ENCODE measurements around the gene CMIP. TPM values are rescaled to one million over a fixed set of nuclear protein-coding genes. Genes with fewer than 3 reads are reported as not detected.

Gene CMIP
- total RNA-seq, 1 experiment from 2014 or later, result 4.1 TPM

DNA sequence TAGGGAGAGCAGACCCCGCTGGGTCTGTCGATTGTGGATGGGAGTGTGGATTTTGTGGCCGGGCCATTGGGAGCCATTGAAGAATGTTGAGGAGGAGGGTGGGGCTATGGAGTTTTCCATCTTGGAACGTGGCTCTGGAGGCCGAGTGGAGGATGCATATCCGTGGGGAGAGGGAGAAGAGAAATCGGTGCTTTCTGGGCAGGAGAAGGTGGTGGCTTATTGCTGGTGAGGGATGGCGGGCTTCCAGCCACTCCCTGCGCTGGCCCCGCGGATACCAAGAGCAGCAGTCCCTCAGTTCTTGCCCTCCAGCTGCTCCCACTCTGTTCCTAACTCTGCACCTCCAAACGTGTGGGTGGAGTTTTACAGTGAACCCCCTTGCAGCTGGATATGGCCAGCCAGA, 162.4 kb downstream of the CMIP start:
- DNase-seq (ENCODE audit: low spot score), result no peak

DNA sequence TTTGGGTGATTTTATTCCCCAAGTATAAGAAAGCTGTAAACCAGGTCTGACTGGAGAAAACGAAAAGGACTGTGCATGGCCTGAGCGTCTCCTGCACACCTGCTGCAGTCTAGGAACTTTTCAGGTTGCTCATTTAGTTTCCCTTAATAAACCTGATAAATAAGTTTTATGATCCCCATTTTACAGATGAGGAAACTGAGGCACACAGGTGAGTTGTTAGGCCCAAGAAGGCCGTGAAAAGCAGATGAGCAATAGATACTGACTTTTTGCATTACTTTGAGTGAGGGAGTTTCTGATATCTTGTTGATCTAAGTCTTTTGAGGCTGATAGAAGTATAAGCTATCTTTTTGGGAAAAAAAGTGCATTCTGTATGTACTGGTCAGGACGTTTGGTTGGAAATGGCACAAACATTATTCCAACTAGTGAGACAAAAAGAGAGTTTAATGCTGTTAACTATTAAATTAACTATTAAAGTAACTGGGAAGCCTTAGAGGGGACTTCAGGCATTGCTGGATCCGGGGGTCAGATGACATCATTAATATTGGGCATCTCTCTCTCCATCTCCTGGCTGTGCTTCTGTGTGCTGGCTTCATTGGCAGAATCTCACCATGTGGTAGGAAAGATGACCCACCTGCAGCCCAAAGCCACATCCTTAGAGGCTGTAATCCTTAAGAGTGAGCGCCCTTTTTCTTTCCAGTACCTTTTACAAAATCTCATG, 163.4 kb downstream of the CMIP start:
- DNase-seq (ENCODE audit: low spot score), result no peak

DNA sequence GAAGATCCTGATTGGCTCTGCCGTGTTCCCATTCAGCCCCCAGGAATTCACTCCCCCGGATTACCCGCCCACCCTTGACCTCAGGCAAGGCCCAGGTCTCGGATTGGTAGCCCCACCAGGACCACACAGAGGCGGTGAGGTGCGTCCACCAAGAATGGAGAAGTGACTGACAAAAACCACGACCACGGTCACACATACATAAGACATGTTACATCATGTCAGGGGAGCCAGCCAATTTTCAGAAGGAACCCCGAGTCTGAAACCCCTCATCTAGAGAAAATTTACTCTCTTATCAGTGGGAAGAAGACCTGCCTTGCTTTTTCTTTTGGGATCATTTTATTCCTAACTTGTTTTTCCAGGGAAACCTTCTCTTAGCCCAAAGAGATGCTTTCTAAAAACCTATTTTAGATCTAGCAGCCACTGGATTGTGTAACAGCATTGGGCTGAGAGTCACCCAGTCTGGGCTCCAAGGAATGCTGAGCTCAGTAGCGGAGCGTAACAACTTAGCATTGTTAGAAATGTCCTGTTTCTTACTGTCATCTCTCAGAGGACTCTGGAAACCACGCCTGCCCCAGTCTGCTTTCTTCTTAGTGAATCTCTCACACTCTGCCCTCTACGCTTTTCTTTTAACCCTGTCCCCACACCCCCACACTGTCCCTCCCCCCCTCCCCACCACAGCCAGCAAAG, 164.1 kb downstream of the CMIP start:
- DNase-seq (ENCODE audit: low spot score), result no peak

DNA sequence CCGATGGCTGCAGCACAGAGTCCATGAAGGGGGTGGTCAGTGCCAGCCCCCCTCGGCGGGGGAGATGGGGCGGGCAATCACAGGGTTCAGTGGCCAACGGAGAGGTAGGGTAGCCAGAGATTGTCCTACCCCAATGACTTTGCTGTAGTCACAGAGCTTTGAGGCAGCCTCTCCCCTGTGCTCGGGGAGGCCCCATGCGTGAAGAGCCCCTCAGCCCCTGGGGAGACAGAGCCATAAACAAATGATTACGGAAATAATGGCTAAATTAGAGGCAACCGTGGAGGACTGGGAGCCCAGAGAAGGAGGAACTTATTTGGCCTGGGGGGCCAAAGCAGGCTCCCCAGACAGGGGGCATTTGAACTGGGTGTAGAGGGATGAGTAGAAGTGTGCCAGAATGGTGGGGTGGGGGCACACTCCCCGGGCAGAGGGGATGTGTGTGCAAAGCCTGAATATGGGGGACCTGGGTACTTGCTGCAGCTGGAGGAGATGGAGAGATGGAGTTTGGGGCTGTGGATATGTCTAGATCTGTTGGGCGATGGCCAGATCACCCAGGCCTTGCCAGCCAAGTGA, 164.8 kb downstream of the CMIP start:
- DNase-seq (ENCODE audit: low spot score), result no peak

DNA sequence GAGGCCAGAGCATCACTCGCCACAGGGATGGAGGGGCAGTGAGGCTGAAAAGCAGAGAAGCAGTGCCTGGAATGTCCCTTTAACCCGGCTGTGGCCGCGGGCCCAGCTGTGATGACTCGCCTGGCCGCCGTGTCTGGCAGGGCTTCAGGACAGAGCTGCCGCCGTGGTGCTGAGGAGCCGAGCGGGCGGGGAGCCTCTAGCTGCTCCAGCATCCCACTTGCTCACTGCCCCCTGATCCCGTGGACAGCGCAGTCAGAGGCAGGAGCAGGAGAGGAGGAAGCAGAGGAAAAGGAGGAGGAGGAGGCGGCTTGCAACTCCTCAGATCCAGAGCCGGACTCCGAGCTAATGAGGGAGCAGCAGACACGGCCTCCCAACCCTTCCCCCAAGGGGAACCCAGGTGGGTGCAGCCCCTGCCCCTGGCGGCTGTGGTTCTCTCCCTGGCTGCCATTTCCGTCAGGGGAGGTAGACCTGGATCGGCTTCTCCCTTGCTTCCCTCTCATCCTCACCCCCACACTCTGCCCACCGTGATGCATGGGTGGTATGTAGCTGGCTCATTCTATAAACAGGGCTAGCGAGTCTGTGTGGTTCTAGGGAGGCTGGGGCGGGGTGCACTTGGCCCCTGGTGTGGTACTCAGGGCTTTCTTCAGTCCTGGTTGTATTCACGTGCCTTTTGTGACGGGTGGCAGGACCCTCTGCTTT, 165.7 kb downstream of the CMIP start:
- DNase-seq (ENCODE audit: low spot score), result no peak

DNA sequence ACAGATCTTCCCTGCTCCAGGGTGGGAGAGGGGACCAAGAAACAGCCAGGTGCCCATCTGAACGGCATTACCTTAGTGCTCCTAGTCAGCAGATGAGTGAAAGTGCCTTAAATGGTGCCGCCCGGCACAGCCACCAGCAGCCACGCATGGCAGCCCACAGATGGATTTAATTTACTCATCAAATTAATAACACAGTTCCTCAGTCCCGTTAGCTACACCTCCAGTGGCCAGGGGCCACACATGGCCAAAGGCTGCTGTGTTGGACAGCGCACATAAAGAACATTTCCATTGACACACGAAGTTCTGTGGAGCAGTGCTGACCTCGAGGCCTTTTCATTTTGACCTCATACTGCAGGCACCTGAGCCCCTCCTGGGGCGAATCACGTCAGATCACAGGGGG, 166.3 kb downstream of the CMIP start:
- no peak for DNase-seq (ENCODE audit: low spot score)

DNA sequence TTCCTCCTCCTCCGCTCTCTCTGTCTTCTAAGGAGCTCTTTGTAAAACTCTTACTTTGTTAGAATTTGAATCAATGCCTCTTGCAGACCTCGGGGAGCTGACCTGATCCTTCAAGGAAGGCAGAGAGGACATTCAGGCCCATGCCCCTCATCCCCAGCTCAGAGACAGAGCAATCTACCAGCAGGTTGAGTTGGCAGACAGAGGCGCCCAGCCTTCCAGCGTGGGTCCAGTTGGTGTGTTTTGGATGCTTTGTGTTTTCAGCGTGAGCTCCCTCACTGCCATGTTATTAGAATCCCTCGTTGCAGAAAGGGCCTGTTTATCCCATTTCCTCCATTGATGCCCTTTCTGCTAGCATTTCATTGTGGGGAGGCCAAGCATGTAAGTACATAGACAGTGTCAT, 167.1 kb downstream of the CMIP start:
- no peak for DNase-seq (ENCODE audit: low spot score)

DNA sequence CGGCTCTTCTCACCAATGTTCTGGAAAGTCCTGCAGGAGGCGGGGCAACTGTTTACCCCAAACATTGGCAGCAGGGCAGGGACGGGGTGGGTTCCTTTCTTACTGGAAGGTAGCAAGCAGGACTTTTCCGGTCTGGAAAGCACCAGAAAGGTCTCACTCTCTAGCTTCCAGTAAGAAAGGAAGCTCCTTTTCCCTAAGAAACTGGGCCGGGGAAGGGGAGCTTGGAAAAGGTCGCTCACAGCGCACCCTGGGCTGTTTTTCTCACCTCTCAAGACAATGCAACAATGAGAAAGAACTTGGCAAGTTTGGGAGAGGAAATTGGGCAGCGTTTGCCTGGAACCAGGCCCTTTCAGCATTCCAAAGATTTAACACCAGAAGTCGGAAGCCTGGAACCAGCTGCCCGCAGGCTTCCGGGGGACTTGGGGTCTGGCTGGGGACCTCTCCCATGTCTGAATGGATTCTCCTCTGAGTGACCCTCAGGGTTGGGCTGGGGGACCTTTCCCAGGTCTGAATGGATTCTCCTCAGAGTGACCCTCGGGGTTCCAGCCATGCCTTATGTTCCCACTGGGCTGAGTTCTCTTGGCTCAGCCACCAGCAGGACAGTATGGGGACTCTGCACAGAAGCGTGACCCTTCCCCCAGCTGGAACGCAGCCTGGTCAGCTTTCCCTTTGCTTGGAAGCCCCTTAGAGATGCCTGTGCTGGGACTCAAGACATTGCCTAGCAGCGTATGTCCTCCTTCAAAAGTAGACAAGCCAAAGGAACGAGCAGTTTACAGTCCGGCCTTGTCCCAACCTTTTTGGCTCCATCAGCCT, 167.9 kb downstream of the CMIP start:
- DNase-seq (ENCODE audit: low spot score), result no peak

DNA sequence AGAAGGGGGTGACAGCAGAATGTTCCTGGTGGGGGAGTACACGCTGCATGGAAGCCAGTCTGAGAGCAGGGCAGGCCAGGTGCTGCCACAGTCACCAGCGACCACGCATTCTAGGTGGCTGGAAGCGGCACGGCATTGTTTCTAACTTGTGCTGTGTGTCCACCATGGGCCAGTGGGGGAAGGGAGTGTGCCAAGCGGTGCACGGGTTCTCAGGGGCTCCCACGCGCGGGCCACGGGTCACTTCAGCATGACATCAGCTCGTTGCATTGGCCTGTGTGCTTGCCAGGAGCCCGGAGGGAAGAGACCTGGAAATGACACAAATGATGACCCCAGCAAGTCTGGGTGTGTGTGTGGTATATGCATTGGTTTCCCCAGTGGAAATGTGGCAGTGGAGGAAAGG, 169.6 kb downstream of the CMIP start:
- no peak for DNase-seq (ENCODE audit: low spot score)

DNA sequence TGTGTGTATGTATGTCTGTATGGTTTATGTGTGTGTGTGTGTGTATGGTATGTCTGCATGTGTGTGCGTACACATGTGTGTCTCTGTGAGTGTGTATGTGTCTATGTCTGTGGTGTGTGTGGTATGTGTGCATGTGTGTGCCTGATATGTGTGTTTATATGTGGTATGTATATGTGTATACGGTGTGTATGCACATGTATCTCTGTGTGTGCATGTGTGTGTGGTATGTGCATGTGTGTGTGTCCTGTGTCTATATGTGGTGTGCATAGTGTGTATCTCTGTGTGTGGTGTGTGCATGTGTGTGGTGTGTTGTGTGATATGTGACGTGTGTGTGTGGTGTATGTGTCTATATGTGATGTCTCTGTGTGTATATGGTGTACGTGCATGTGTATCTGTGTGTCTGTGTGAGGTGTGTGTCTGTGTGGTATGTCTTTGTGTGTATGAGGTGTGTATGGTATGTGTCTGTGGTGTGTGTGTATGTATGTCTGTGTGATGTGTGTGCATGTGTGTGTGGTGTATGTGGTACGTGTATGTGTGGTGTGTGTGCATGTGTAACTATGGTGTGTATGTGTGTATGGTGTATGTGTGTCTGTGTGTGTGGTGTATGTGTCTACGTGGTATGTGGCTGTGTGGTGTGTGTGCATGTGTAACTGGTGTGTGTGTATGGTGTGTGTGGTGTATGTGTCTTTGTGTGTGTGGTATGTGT, 170.2 kb downstream of the CMIP start:
- DNase-seq (ENCODE audit: low spot score), result no peak

DNA sequence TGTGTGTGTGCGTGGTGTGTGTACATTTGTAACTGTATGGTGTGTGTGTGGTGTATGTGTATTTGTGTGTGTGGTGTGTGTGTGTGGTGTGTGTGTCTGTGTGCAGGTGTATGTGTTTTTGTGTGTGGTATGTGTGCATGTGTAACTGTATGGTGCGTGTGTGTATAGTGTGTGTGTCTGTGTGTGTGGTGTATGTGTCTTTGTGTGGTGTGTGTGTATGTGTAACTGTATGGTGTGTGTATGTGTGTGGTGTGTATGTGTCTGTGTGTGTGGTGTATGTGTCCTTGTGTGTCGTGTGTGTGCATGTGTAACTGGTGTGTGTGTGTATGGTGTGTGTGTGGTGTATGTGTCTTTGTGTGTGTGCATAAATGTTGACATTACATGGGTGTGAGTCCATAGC, 170.8 kb downstream of the CMIP start:
- DNase-seq (ENCODE audit: low spot score), result no peak

DNA sequence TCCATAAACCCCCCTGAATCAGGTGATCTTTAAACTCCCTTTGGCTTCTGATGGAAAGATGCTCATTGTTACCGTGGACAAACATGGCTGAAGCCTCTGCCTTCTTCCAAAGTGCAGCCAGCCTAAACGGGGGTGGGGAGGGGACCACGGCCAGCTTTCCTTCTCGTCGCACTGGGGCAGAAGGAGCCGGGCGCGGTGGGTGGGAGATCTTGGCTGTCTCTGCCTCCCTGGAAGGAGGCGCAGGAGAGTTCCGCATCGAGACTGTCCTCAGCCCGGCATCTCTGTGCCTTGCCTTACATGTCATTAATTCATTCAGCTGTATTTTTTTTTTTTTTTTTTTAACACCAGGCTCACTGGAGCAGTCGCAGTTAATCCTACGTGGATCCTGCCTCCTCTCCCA, 171.2 kb downstream of the CMIP start:
- no peak for DNase-seq (ENCODE audit: low spot score)

DNA sequence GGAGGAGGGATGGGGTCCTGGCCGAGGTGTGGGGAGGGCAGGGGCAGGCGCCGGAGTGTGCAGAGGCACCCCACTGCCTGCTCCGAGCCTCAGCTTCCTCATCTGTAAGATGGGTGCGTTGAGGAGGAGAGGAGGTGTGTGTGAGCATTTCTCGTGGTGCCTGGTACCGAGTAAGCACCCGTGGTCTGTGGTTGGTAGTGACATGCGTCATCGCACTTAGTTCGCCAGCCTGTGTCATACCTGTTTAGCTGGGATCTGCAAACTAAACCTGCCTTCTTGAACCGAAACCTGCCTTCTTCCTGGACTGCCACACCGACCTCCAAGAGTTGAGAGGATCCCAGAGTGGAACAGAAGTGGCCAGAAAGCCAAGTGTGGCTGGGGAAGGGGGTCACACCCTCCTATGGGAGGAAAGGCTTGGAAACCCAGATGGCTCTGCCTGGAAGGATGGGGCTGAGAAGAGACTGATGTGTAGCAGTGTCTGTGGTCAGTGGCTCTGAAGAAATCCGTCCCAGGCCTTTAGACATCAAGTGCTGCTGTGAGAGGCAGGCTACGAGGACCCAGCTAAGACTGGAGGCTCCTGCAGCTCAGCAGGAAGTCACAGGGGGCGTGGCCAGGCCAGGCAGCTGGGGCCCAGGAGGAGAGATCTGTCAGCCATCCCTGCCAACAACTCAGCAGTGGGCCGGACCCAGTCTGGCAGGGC, 171.9 kb downstream of the CMIP start:
- DNase-seq (ENCODE audit: low spot score), result no peak

DNA sequence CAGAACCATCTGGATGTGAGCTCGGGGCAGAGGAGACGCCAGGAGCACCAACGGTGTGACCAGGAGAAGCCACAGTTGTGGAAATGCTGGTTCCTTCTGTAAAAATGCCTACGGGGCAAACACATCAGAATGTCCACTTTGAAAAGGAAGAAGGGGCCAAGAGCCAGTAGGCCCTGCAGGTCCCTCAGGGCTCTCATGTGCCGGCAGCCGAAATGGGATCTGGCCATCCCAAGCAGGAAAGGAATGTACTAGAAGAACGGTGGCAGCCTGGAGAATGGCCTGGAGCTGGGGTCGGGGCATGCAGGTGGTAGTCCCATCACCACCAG, 172.4 kb downstream of the CMIP start:
- no peak for DNase-seq (ENCODE audit: low spot score)

DNA sequence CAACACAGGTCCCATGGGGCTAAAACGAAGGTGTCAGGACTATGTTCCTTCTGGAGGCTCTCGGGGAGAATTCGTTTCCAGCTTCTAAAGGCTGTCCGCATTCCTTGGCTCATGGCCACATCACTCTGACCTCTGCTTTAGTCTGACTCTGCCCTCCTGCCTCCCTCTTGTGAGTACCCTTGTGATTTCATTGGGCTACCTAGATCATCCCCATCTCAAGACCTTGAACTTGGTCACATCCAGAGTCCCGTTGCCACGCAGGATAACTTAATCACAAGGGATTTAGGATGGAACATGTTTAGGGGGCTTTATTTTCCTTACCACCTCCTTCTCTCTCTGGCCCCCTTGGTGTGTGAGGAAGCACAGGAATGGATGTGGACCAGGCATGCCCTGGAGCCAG, 173.6 kb downstream of the CMIP start:
- no peak for DNase-seq (ENCODE audit: low spot score)

DNA sequence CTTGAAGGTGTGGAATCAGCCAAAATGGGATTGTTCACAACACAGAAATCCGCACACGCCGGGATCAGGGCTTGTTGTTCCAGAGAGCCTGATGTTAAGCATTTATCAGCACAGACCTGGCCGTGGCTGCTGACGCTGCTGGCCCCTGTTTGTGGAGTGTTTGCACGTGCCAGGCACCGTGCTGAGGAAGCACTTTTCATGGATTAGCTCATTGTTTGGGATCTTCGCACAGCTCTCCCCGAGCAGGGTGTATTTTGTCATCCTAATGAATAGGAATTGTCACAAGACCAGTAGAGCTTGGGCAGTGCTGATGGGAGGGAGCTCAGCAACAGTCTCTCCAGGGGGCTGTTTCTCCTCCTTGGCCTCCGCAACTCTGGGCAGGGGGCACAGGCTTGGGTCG, 174.1 kb downstream of the CMIP start:
- no peak for DNase-seq (ENCODE audit: low spot score)

DNA sequence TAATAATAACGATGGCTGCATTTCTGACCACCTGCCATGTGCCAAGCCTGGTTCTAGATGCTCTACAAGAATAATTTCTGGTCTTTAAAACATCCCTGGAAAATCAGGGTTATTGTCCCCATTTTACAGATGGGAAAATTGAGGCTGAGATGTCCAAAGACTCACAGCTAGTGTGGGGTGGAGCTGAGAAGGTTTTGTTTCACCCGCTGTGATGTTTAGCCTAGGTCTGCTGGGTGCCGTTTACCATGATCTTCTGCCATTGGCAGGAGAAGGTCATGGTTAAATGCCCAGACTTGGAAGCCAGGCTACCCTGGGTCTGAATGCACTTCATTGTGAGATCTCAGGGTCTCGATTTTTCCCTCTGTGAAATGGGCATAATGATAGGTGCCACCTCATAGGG, 175.4 kb downstream of the CMIP start:
- no peak for DNase-seq (ENCODE audit: low spot score)

DNA sequence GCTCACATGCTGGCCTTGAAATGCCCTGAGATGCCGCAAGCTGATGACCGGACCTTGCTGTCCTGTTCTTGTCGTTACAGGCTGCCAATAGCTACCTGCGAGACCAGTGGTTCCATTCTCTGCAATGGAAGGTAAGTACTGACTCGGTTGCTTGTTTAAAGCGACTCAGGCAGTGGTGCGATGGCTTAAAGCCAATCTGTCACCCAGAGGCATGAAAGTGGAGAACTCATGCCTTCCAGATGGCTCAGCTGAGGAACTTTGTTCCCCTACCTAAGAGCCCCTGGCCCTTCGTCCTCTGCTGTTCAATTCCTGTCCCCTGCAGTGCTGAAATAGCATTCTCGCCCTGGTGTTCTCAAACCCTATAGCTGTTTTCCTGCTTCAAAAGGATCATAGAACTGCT, 176.2 kb downstream of the CMIP start:
- DNase-seq (ENCODE audit: low spot score), result no peak

DNA sequence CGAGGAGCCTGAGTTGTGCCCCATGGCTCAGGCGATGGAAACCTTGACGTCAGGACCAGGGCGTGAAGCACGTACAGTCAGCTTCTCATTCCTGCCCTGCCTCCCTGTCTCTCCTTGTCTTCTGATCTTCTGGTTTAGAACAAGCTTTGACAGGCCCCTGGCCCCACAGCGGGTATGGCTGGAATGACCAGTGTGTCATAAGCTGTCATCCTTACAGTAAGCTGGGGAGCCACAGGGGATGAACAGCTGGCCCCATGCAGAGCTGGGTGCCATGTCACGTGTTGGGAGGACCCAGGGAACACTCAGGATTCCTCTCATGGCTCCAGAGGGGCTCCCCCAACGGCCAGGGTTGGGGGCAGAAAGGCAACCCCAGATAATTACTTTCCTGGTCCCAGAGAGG, 176.9 kb downstream of the CMIP start:
- no peak for DNase-seq (ENCODE audit: low spot score)

DNA sequence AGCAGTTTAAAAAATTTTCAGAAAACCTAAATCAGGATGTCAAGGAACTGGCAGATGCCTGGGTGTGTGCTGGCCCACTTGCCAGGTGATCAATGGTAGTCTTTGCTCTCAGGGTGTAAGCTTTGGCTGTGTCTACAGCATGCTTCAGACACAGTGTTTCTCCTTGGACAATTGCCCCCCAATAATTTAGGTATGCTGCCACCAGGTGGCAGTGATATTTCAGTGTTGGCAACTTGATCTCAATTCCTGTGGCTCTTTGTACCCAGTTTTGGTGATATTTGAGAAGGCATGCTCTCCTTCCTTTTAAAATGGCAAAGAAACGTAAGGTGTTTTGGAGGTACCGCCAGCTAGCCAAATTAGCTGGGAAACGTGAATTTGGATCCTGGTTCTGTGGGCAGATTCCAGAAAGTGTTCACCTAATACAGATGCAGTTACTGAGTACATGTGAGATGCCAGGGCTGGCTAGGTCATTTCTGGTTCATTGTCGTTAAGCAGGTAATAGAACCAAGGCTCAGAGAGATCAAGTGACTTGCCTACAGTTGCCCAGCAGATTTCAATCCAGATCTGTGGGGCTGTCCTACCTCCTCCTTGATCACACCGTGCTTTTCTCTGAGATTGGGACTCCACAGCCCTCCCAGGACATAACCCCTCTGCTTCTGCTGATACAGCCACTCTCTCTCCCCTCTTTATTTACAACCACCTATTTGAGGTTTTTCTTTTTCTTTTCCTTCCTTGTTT, 178.9 kb downstream of the CMIP start:
- peak; percentile 48 for DNase-seq (ENCODE audit: low spot score)

Measured in H4 (cell line).